Osteocyte (in vitro differentiated cells): ENCODE data around the gene ZSCAN18. TPM values are rescaled to one million over a fixed set of nuclear protein-coding genes. Genes with fewer than 3 reads are reported as not detected.
"Not testable (repeated sequence)": the region's sequence is repeated elsewhere in the genome, so short reads cannot be mapped to it uniquely, and the experiment has no call there.

Source experiments
- DNase-seq: peaks from one replicate; pipeline ENCODE4 v3.0.0; 2021; ENCODE audit warnings: mixed read lengths; ENCODE audit not compliant: unreplicated experiment; ENCODE audit errors: extremely low spot score
- H3K27ac Mint-ChIP-seq: one replicate; pipeline ENCODE4 v1.8.0; 2021; ENCODE audit warnings: mild to moderate bottlenecking, mixed read lengths; ENCODE audit not compliant: unreplicated experiment
- H3K27me3 Mint-ChIP-seq: one replicate; pipeline ENCODE4 v1.8.0; 2021; ENCODE audit warnings: mixed read lengths; ENCODE audit not compliant: unreplicated experiment
- H3K36me3 Mint-ChIP-seq: one replicate; pipeline ENCODE4 v1.8.0; 2021; ENCODE audit warnings: mixed read lengths; ENCODE audit not compliant: unreplicated experiment
- H3K4me1 Mint-ChIP-seq: one replicate; pipeline ENCODE4 v1.8.0; 2021; ENCODE audit warnings: mixed read lengths; ENCODE audit not compliant: unreplicated experiment
- H3K4me3 Mint-ChIP-seq: one replicate; pipeline ENCODE4 v1.8.0; 2021; ENCODE audit warnings: mild to moderate bottlenecking, moderate library complexity, mixed read lengths; ENCODE audit not compliant: unreplicated experiment
- H3K9me3 Mint-ChIP-seq: one replicate; pipeline ENCODE4 v1.8.0; 2021; ENCODE audit warnings: mixed read lengths; ENCODE audit not compliant: unreplicated experiment
- CTCF ChIP-seq: fragments of 200-600 bp; sonication (generic); IDR thresholded peaks from 2 replicates; pipeline ENCODE4 v1.5.0; 2021; ENCODE audit warnings: antibody characterized with exemption, mild to moderate bottlenecking, moderate library complexity
- long read RNA-seq: library from polyadenylated mRNA; unstranded; transcript quantifications from one replicate; pipeline ENCODE4 v2.0.0, GENCODE V29; 2021
- total RNA-seq: library from RNA; stranded (reverse); gene quantifications from 2 replicates; pipeline ENCODE4 v1.2.1, GENCODE V29; 2021

Gene ZSCAN18, protein sequence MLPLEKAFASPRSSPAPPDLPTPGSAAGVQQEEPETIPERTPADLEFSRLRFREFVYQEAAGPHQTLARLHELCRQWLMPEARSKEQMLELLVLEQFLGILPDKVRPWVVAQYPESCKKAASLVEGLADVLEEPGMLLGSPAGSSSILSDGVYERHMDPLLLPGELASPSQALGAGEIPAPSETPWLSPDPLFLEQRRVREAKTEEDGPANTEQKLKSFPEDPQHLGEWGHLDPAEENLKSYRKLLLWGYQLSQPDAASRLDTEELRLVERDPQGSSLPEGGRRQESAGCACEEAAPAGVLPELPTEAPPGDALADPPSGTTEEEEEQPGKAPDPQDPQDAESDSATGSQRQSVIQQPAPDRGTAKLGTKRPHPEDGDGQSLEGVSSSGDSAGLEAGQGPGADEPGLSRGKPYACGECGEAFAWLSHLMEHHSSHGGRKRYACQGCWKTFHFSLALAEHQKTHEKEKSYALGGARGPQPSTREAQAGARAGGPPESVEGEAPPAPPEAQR
- total RNA-seq = 47.2 and 50.7 TPM in 2 replicates
- long read RNA-seq = 0 reads

GRCh38 chr19:58097781-58098681, at the start of gene ZSCAN18:
Gene ZSCAN18 (minus strand): TSS chr19:58098231. CDS start chr19:58090267, 7,964 bp downstream.
- no peak for TF ChIP-seq CTCF
- H3K4me1 Mint-ChIP-seq = peaks cover 9% of the 10 kb centered on the region
- H3K9me3 Mint-ChIP-seq = peaks cover 6% of the 10 kb centered on the region
- H3K4me3 Mint-ChIP-seq = peak within 1 kb of the TSS; percentile 93
- H3K27me3 Mint-ChIP-seq = no peaks in the 10 kb centered on the region
- DNase-seq = peak; percentile 100
- peaks cover 15% of the 10 kb centered on the region for H3K36me3 Mint-ChIP-seq
- H3K27ac Mint-ChIP-seq = peak within 1 kb of the TSS; percentile 100

GRCh38 chr19:58147475-58147874, 49.4 kb upstream of the ZSCAN18 start:
- not testable (repeated sequence) for H3K27me3 Mint-ChIP-seq, DNase-seq, H3K27ac Mint-ChIP-seq, H3K4me3 Mint-ChIP-seq
- Mint-ChIP-seq H3K9me3 (peaks cover 27% of the 10 kb centered on the region), H3K36me3 (peaks cover 30% of the 10 kb centered on the region), H3K4me1 (peaks cover 16% of the 10 kb centered on the region)

DNA sequence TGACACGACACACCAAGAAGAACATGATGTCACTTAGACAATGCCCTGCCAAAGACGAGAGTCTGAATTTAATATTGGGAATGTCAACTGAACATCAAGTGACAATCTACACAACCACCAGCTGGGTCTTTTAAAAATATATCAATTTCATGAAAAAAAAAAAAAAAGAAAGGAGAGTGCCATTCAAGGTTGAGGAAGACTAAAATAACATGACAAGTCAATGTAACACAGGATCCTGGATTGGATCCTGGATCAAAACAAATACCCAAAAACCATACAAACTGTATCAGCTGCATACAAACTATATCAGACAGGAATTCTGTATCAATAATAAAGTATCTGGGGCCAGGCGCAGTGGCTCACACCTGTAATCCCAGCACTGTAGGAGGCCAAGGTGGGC, 47.8 kb upstream of the ZSCAN18 start:
- no peak for DNase-seq
- H3K9me3 Mint-ChIP-seq = peaks cover 21% of the 10 kb centered on the region
- H3K27ac Mint-ChIP-seq = no peak overlapping the region
- no peak for TF ChIP-seq CTCF
- no peak overlapping the region for H3K4me3 Mint-ChIP-seq
- H3K4me1 Mint-ChIP-seq = peaks cover 11% of the 10 kb centered on the region
- no peaks in the 10 kb centered on the region for H3K27me3 Mint-ChIP-seq
- H3K36me3 Mint-ChIP-seq = peaks cover 35% of the 10 kb centered on the region

GRCh38 chr19:58134244-58134643, 36.2 kb upstream of the ZSCAN18 start:
- no peak for DNase-seq
- peaks cover 82% of the 10 kb centered on the region for H3K36me3 Mint-ChIP-seq
- TF ChIP-seq CTCF = no peak
- no peak overlapping the region for H3K27ac Mint-ChIP-seq
- no peaks in the 10 kb centered on the region for H3K27me3 Mint-ChIP-seq
- H3K4me3 Mint-ChIP-seq = no peak overlapping the region
- no peaks in the 10 kb centered on the region for H3K4me1 Mint-ChIP-seq
- peaks cover 40% of the 10 kb centered on the region for H3K9me3 Mint-ChIP-seq

- H3K36me3 Mint-ChIP-seq = peaks cover 70% of the 10 kb centered on the region
- H3K27ac Mint-ChIP-seq = no peak overlapping the region
- no peaks in the 10 kb centered on the region for H3K4me1 Mint-ChIP-seq
- no peak for DNase-seq
- TF ChIP-seq CTCF = no peak
- no peak overlapping the region for H3K4me3 Mint-ChIP-seq
- H3K9me3 Mint-ChIP-seq = peaks cover 40% of the 10 kb centered on the region
- H3K27me3 Mint-ChIP-seq = no peaks in the 10 kb centered on the region
These were observed 31.3 kb upstream of the ZSCAN18 start for GRCh38 chr19:58129284-58129683.
